Measurements from ENCODE around the gene SH3RF1. TPM values are rescaled to one million over a fixed set of nuclear protein-coding genes. Genes with fewer than 3 reads are reported as not detected.

Gene SH3RF1
- total and polyA plus RNA-seq, 2 of the 13 experiments (the other 11 are each of a cell fraction or from before 2014, with no cell fraction given): 3.1 to 3.2 TPM

DNA sequence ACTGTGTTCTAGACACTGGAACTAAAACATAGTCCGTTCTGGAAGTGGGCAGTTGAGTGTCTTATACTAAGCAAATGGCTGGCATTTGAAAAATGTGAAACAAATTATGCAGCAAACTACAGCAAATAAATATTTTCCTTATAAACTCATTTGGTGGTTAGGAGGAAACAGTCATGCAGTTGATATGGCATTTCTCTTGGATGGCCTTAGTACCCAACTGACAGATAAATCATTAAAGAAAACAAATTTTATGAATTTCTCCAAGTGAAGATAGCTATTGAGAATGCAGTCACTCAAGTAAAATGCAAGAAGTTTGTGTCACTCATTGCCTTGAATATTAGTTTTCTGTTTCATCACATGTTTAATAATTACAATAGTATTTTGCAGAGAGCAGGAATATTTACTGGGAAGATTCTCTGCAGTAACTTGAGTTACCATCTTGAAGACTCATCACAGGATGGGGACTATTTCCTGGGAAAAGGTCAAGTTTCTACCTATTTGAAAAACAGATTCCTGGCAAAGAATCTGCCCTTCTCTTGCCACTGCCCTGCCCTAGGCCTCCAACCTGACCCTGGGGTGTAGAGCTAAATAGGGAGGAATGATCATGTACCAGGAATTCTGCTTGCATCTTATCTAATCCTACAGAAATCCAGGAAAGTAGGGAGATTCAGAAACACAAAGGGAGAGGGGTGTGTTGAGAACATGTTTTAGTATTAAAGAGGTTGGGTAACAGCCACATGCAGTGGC is 105.9 kb downstream of the SH3RF1 start (continued):
- TF ChIP-seq, protein P1, sequence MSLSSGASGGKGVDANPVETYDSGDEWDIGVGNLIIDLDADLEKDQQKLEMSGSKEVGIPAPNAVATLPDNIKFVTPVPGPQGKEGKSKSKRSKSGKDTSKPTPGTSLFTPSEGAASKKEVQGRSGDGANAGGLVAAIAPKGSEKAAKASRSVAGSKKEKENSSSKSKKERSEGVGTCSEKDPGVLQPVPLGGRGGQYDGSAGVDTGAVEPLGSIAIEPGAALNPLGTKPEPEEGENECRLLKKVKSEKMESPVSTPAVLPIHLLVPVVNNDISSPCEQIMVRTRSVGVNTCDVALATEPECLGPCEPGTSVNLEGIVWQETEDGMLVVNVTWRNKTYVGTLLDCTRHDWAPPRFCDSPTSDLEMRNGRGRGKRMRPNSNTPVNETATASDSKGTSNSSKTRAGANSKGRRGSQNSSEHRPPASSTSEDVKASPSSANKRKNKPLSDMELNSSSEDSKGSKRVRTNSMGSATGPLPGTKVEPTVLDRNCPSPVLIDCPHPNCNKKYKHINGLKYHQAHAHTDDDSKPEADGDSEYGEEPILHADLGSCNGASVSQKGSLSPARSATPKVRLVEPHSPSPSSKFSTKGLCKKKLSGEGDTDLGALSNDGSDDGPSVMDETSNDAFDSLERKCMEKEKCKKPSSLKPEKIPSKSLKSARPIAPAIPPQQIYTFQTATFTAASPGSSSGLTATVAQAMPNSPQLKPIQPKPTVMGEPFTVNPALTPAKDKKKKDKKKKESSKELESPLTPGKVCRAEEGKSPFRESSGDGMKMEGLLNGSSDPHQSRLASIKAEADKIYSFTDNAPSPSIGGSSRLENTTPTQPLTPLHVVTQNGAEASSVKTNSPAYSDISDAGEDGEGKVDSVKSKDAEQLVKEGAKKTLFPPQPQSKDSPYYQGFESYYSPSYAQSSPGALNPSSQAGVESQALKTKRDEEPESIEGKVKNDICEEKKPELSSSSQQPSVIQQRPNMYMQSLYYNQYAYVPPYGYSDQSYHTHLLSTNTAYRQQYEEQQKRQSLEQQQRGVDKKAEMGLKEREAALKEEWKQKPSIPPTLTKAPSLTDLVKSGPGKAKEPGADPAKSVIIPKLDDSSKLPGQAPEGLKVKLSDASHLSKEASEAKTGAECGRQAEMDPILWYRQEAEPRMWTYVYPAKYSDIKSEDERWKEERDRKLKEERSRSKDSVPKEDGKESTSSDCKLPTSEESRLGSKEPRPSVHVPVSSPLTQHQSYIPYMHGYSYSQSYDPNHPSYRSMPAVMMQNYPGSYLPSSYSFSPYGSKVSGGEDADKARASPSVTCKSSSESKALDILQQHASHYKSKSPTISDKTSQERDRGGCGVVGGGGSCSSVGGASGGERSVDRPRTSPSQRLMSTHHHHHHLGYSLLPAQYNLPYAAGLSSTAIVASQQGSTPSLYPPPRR (CRISPR knock-in tag; IDR thresholded peaks at IDR 0.05; ENCODE audit: borderline replicate concordance): no peak
- TF ChIP-seq, protein P2, sequence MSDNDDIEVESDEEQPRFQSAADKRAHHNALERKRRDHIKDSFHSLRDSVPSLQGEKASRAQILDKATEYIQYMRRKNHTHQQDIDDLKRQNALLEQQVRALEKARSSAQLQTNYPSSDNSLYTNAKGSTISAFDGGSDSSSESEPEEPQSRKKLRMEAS (IDR thresholded peaks at IDR 0.05): no peak
- TF ChIP-seq ZNF34 (CRISPR knock-in tag; IDR thresholded peaks at IDR 0.05; ENCODE audit: borderline replicate concordance): no peak
- TF ChIP-seq, protein P3, sequence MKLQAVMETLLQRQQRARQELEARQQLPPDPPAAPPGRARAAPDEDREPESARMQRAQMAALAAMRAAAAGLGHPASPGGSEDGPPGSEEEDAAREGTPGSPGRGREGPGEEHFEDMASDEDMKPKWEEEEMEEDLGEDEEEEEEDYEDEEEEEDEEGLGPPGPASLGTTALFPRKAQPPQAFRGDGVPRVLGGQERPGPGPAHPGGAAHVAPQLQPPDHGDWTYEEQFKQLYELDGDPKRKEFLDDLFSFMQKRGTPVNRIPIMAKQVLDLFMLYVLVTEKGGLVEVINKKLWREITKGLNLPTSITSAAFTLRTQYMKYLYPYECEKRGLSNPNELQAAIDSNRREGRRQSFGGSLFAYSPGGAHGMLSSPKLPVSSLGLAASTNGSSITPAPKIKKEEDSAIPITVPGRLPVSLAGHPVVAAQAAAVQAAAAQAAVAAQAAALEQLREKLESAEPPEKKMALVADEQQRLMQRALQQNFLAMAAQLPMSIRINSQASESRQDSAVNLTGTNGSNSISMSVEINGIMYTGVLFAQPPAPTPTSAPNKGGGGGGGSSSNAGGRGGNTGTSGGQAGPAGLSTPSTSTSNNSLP (IDR thresholded peaks at IDR 0.05; ENCODE audit: low read depth, low read length): no peak
- TF ChIP-seq PAX8 (CRISPR knock-in tag; IDR thresholded peaks at IDR 0.05; ENCODE audit: borderline replicate concordance): no peak
- TF ChIP-seq, protein P4, sequence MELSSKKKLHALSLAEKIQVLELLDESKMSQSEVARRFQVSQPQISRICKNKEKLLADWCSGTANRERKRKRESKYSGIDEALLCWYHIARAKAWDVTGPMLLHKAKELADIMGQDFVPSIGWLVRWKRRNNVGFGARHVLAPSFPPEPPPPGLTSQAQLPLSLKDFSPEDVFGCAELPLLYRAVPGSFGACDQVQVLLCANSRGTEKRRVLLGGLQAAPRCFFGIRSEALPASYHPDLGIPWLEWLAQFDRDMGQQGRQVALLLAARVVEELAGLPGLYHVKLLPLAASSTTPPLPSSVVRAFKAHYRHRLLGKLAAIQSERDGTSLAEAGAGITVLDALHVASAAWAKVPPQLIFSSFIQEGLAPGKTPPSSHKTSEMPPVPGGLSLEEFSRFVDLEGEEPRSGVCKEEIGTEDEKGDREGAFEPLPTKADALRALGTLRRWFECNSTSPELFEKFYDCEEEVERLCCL (CRISPR knock-in tag; IDR thresholded peaks at IDR 0.05; ENCODE audit: borderline replicate concordance): no peak
- no peak for TF ChIP-seq ZNF713 (CRISPR knock-in tag; IDR thresholded peaks at IDR 0.05)

Measured in HepG2 (cell line).